H1 (cell line): ENCODE results near the gene APC2.

Experiments used
- ATF3 ChIP-seq: IDR thresholded peaks from 2 replicates; pipeline ENCODE4 v1.6.1; 2011; ENCODE audit warnings: low read depth, mild to moderate bottlenecking, low read length; ENCODE audit not compliant: insufficient read depth
- EGR1 ChIP-seq: IDR thresholded peaks from 2 replicates; pipeline ENCODE4 v1.6.1; 2011; ENCODE audit warnings: low read depth, low read length, borderline replicate concordance
- SIX5 ChIP-seq: IDR thresholded peaks from 2 replicates; pipeline ENCODE4 v1.6.1; 2011; ENCODE audit warnings: mild to moderate bottlenecking, low read depth, low read length
- SUZ12 ChIP-seq: fragments of 200-600 bp; sonication (generic); IDR thresholded peaks from 2 replicates; pipeline ENCODE4 v1.6.1; 2012; ENCODE audit warnings: mild to moderate bottlenecking, inconsistent platforms, low read length, moderate library complexity, mixed read lengths
- TEAD4 ChIP-seq: IDR thresholded peaks from 2 replicates; pipeline ENCODE4 v1.6.1; 2012; ENCODE audit warnings: low read depth, low read length, inconsistent platforms, mixed read lengths
- TF ChIP-seq, protein P1 (sequence below), 3 experiments: IDR thresholded peaks; 1 replicate in 2 of 3; 2 replicates in 1 of 3; pipeline versions ENCODE4 v1.5.1 to v1.6.1; 2011; ENCODE audit warnings: low read length in 3 of 3, mild to moderate bottlenecking in 3 of 3, inconsistent platforms in 2 of 3, low read depth in 1 of 3, moderate library complexity in 1 of 3; ENCODE audit not compliant: insufficient read depth in 1 of 3; ENCODE audit errors: control extremely low read depth in 1 of 3

DNA sequence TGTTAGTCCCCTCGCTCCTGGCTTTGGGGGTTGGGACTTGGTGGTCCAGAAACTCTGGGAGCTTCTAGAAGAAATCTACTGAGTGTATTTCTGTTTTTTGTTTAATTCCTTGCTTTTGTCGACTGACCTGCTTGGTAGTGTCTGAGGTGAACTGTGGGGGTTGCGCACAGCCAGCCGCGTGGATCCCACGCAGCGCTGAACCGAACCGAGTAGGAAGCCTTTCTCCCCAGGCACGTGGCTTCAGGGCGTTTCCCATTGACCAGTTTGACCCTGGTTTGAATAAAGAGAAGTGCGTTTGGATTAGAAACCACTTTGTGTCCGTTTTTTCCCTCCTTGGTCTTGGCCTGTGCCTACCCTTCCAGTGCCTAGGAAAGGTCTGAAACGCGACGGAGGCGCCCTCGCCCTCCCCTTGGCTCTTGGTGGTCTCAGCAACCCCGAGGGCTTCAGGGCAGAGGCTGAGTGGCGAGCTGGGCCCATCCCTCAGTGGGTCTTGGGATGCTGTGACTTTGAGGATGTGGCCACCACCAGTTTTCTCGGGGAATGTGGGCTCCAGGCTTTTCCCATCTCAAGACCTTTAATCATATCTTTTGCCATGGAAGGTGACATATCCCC, 14.4 kb upstream of the APC2 start:
- TF ChIP-seq SIX5 (no peak), TEAD4 (no peak), SUZ12 (no peak), ATF3 (no peak), EGR1 (no peak)
- TF ChIP-seq, protein P1, sequence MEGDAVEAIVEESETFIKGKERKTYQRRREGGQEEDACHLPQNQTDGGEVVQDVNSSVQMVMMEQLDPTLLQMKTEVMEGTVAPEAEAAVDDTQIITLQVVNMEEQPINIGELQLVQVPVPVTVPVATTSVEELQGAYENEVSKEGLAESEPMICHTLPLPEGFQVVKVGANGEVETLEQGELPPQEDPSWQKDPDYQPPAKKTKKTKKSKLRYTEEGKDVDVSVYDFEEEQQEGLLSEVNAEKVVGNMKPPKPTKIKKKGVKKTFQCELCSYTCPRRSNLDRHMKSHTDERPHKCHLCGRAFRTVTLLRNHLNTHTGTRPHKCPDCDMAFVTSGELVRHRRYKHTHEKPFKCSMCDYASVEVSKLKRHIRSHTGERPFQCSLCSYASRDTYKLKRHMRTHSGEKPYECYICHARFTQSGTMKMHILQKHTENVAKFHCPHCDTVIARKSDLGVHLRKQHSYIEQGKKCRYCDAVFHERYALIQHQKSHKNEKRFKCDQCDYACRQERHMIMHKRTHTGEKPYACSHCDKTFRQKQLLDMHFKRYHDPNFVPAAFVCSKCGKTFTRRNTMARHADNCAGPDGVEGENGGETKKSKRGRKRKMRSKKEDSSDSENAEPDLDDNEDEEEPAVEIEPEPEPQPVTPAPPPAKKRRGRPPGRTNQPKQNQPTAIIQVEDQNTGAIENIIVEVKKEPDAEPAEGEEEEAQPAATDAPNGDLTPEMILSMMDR (IDR thresholded peaks at IDR 0.05; ENCODE audit: control extremely low read depth in 1 of 3, insufficient read depth in 1 of 3, low read depth in 1 of 3, low read length in 3 of 3): no peak
